Astrocyte of the spinal cord (primary cell): ENCODE data around the gene DHRS7.
A peak's percentile ranks its signal among the peaks of the same experiment; 100 is the strongest.

ENCODE experiments used
- DNase-seq: peaks from one replicate; pipeline ENCODE4 v3.0.0; 2011; ENCODE audit warnings: low read depth, low spot score
- H3K4me3 ChIP-seq: 2 replicates; pipeline ENCODE4 v1.5.1; 2011; ENCODE audit warnings: low read depth, mild to moderate bottlenecking, low read length, moderate library complexity
- in situ Hi-C: cut with HindIII; loops from 2 replicates; pipeline ENCODE4 v1.10.0; 2017; ENCODE audit warnings: low sequenced_read_pairs
- TF ChIP-seq, protein P1 (sequence below): IDR thresholded peaks from 2 replicates; pipeline ENCODE4 v1.5.1; 2012; ENCODE audit warnings: low read depth, mild to moderate bottlenecking, low read length, inconsistent platforms

Gene DHRS7, protein sequence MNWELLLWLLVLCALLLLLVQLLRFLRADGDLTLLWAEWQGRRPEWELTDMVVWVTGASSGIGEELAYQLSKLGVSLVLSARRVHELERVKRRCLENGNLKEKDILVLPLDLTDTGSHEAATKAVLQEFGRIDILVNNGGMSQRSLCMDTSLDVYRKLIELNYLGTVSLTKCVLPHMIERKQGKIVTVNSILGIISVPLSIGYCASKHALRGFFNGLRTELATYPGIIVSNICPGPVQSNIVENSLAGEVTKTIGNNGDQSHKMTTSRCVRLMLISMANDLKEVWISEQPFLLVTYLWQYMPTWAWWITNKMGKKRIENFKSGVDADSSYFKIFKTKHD

DNA sequence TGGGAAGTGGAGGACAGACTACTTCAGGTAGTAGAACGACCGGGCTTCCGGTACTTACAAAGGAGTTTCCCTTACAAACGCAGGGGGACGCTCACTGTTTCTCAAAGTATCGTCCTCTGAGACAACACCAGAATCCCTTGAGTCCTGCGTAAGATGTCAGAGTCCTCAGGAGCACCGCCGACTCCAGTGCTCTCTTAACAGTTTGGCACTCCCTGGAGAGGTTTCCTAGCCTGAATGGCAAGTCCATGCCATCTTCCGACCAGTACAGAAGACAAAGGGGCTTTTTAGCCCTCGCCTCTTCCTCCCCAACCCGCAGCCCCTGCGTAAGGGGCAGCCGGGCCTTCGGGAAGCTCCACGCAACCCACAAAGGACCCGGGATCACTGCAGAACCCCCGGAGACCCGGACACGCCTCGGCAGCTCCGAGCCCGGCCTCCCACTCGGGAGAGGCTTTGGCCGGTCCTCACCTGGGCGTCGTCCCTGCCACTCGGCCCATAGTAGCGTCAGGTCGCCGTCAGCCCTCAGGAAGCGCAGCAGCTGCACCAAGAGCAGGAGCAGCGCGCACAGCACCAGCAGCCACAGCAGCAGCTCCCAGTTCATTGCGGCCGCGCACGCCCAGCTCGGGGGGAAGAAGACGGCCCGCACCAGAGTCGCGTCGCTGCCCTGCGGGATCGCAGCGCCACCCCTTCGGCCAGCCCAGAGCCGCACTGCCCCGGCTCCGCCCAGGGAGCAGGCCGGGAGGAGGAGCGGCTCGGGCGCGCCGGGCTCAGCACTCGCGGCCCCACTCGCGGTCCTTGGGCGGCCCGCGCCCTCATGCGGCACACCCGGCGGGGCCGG is at the start of gene DHRS7:
DHRS7 (minus strand) TSS at position 687 of the 835 bp plus-strand sequence; CDS start at position 598, 89 bp downstream.
- TF ChIP-seq, protein P1, sequence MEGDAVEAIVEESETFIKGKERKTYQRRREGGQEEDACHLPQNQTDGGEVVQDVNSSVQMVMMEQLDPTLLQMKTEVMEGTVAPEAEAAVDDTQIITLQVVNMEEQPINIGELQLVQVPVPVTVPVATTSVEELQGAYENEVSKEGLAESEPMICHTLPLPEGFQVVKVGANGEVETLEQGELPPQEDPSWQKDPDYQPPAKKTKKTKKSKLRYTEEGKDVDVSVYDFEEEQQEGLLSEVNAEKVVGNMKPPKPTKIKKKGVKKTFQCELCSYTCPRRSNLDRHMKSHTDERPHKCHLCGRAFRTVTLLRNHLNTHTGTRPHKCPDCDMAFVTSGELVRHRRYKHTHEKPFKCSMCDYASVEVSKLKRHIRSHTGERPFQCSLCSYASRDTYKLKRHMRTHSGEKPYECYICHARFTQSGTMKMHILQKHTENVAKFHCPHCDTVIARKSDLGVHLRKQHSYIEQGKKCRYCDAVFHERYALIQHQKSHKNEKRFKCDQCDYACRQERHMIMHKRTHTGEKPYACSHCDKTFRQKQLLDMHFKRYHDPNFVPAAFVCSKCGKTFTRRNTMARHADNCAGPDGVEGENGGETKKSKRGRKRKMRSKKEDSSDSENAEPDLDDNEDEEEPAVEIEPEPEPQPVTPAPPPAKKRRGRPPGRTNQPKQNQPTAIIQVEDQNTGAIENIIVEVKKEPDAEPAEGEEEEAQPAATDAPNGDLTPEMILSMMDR: peak; percentile 27
- peak; percentile 72 for DNase-seq
- peak within 1 kb of the TSS; percentile 92 for H3K4me3 ChIP-seq
- in situ Hi-C loops: no loop called here

- in situ Hi-C loops: no loop called here
- H3K4me3 ChIP-seq: no peak overlapping the region
- TF ChIP-seq, protein P1: no peak
- DNase-seq: no peak
Observed at GRCh38 chr14:60214415-60215126, 49.4 kb upstream of the DHRS7 start.

- TF ChIP-seq, protein P1: no peak
- in situ Hi-C loops: no loop called here
- no peak overlapping the region for H3K4me3 ChIP-seq
- no peak for DNase-seq
Observed at GRCh38 chr14:60214003-60214402, 48.8 kb upstream of the DHRS7 start.

- TF ChIP-seq, protein P1: no peak
- no peak overlapping the region for H3K4me3 ChIP-seq
- no peak for DNase-seq
- in situ Hi-C loops: no loop called here
Observed at GRCh38 chr14:60212503-60213371, 47.5 kb upstream of the DHRS7 start.

- TF ChIP-seq, protein P1: no peak
- no peak overlapping the region for H3K4me3 ChIP-seq
- DNase-seq: no peak
- in situ Hi-C loops: no loop called here
Observed at GRCh38 chr14:60211153-60211552, 46.0 kb upstream of the DHRS7 start.
